OCI-LY7 (cell line): Measurements from ENCODE around the gene RASA2.

Experiments
- EZH2phosphoT487 ChIP-seq: fragments of 200-600 bp; sonication (generic); IDR thresholded peaks from 2 replicates; pipeline ENCODE4 v1.6.1; 2018; ENCODE audit warnings: low read depth, borderline replicate concordance, mild to moderate bottlenecking, mixed run types, antibody characterized with exemption, low read length, moderate library complexity, mixed read lengths
- TF ChIP-seq, protein P1 (sequence below): fragments of 200-600 bp; sonication (generic); conservative IDR thresholded peaks from 2 replicates; pipeline ENCODE4 v1.5.1; 2014; ENCODE audit warnings: mild to moderate bottlenecking, antibody characterized with exemption, low read length, moderate library complexity, mixed read lengths

DNA sequence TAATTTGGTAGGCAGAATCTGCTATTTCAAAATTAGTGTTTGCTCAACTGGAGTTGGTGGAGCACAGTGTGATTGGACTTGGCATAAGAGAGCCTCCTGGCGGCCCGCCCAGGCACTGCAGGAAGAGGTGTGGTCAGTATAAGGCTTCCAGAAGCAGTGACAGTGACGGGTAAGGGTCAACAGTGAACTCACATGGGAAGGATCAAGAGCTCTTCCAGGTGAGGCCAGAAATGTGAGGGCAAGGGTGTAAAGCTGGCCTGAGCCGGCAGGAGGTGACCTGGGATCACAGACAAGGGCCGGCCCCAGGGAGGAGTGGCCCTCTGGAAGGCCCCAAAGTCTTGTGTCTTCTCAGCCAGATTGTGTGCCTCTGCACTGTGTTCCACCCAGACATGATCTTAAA, 158.1 kb downstream of the RASA2 start:
- TF ChIP-seq, protein P1, sequence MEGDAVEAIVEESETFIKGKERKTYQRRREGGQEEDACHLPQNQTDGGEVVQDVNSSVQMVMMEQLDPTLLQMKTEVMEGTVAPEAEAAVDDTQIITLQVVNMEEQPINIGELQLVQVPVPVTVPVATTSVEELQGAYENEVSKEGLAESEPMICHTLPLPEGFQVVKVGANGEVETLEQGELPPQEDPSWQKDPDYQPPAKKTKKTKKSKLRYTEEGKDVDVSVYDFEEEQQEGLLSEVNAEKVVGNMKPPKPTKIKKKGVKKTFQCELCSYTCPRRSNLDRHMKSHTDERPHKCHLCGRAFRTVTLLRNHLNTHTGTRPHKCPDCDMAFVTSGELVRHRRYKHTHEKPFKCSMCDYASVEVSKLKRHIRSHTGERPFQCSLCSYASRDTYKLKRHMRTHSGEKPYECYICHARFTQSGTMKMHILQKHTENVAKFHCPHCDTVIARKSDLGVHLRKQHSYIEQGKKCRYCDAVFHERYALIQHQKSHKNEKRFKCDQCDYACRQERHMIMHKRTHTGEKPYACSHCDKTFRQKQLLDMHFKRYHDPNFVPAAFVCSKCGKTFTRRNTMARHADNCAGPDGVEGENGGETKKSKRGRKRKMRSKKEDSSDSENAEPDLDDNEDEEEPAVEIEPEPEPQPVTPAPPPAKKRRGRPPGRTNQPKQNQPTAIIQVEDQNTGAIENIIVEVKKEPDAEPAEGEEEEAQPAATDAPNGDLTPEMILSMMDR, result peak; percentile 90
- no peak for TF ChIP-seq EZH2phosphoT487
